H7 (cell line): ENCODE results near the gene ADAMTS10. TPM values are rescaled to one million over a fixed set of nuclear protein-coding genes. Genes with fewer than 3 reads are reported as not detected.

Source experiments
- DNase-seq: peaks from one replicate; pipeline ENCODE4 v3.0.0; 2012
- H3K27me3 ChIP-seq: 2 replicates; pipeline ENCODE4 v1.6.0; 2011; ENCODE audit warnings: mild to moderate bottlenecking, low read length; ENCODE audit not compliant: control insufficient read depth, insufficient read depth
- H3K36me3 ChIP-seq: replicated peaks from 2 replicates; pipeline ENCODE4 v1.5.1; 2011; ENCODE audit warnings: low read length; ENCODE audit not compliant: control insufficient read depth, insufficient read depth
- H3K4me3 ChIP-seq: 2 replicates; pipeline ENCODE4 v1.5.1; 2011; ENCODE audit warnings: low read depth, mild to moderate bottlenecking, control low read depth, low read length, moderate library complexity; ENCODE audit not compliant: insufficient read depth
- total RNA-seq: library from RNA; depleted of rRNA; stranded (reverse); fragments of >200 nt; shearing (Covaris generic); gene quantifications from 2 replicates; pipeline ENCODE4 v1.2.3, GENCODE V29; 2014; rRNA removed

Gene ADAMTS10
- total RNA-seq: 23.2 and 32.9 TPM in 2 replicates

DNA sequence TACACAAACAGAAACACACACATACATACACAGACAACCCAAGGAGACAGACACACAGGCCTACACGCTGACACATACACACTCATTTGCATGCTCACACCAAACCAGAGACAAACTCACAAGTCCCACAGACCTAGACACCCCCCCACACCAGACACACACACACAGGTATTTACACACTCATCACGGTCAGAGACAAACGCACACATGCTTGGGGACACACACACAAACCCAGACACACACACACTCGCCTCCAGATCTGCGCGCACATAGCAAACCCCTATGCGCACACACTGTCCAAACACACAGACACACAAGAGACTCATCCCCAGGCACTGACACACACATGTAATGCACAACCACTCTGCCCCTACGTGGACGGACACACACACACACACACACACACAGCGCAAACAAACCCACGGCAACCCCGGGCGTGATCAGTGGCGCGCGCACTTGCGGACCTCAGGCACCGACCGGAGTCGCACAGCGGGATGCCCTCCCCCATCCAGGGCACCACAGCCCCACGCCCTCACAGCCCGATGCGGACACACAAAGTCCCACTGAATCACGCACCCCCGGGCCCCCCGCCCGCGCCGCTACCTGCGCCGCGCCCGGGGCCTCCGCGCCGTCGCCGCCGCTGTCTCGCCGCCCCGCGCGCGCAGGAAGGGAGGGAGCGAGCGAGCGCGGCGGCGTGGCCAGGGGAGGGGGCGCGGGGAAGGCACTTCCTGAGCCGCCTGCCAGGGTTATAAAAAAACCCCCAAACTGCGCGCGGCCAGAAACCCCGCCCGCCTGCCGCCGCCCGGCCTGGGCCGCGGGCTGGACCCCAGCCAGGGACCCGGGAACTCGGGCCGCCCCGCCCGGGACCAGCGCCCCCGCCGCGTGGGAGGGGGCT lies at the start of gene ADAMTS10:
TSS of gene ADAMTS10 (minus strand) at position 675 of the 895 bp plus-strand sequence. CDS start 5,005 bp downstream, outside the sequence.
- Histone ChIP-seq H3K4me3 (peak within 1 kb of the TSS; percentile 89), H3K27me3 (no peaks in the 10 kb centered on the region), H3K36me3 (no peaks in the 10 kb centered on the region; the same call in 1 of the 2 replicates)
- DNase-seq: peak; percentile 93

DNA sequence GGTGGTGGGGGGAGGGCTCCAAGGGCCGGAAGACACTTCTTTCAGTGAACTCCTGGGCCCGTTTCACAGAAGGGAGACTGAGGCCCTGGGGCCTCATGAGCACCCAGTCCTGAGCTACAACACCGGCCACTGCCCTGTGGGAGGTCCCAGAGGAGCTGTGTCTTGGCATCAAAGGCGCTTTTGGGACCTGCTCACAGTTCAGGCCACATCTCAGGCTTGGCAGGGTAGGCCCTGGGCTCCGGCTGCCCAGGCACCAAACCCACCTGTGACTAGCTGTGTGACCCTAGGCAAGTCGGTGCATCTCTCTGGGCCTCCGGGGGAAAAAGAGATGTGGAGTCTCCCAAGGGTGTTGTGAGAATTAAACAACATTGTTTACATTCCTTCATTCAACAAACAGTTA lies 49.4 kb upstream of the ADAMTS10 start:
- H3K36me3 ChIP-seq: no peaks in the 10 kb centered on the region
- no peak for DNase-seq
- no peaks in the 10 kb centered on the region for H3K27me3 ChIP-seq
- no peak overlapping the region for H3K4me3 ChIP-seq

DNA sequence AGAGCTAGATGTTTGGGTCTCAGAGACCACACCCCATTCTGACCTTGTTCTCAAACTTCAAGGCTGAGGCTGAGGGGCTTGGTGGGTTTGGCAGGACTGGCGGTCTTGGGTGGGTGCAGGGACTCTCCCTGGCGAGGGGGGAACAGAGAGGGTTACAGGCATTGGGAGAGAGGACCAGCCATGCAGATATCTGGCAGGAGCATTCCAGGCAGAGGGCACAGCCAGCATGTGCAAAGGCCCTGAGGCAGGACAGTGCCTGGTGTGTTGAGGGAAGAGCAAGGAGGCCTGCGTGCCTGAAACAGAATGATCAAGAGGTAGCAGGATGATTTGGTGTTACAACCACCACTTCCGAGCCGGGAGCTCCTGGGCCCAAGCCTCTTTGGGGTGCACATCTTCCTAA lies 47.4 kb upstream of the ADAMTS10 start:
- Histone ChIP-seq H3K27me3 (no peaks in the 10 kb centered on the region), H3K4me3 (no peak overlapping the region), H3K36me3 (no peaks in the 10 kb centered on the region)
- no peak for DNase-seq

DNA sequence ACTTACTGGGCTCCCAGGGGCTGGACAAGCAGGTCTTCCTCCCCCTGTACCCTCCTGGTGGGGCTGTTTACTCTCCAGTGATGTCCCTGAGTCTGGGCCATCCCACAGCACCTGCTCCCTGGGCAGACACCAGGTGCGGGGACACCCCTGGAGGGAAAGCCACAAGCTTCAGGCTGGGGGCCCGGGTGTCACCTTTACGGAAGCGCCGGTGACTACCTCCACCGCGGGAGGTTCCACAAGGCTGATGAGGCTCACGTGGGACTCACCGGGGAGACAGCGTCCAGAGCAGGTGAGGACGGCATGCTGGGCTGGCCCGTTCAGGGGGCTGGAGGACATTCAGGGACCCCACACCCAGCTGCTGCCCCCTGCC lies 44.8 kb upstream of the ADAMTS10 start:
- Histone ChIP-seq H3K36me3 (no peaks in the 10 kb centered on the region), H3K27me3 (no peaks in the 10 kb centered on the region), H3K4me3 (no peak overlapping the region)
- DNase-seq: peak; percentile 54

GRCh38 chr19:8654591-8655339 lies 44.2 kb upstream of the ADAMTS10 start:
- no peak overlapping the region for H3K4me3 ChIP-seq
- H3K36me3 ChIP-seq: no peaks in the 10 kb centered on the region
- no peaks in the 10 kb centered on the region for H3K27me3 ChIP-seq
- peak; percentile 94 for DNase-seq

DNA sequence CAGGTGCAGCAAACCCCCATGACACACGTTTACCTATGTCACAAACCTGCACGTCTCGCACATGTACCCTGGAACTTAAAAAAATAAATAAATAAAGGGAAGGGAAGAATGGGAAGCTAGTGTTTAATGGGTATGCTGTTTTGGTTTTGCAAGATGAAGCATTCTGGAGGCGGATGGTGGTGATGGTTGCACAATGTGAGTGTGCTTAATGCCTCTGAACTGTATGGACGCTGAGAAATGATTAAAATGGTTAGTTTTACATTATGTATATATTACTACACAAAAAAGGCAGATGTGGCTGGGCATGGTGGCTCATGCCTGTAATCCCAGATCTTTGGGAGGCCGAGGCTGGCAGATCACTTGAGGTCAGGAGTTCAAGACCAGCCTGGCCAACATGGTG lies 37.7 kb upstream of the ADAMTS10 start:
- DNase-seq: no peak
- Histone ChIP-seq H3K36me3 (no peaks in the 10 kb centered on the region), H3K4me3 (no peak overlapping the region), H3K27me3 (no peaks in the 10 kb centered on the region)

DNA sequence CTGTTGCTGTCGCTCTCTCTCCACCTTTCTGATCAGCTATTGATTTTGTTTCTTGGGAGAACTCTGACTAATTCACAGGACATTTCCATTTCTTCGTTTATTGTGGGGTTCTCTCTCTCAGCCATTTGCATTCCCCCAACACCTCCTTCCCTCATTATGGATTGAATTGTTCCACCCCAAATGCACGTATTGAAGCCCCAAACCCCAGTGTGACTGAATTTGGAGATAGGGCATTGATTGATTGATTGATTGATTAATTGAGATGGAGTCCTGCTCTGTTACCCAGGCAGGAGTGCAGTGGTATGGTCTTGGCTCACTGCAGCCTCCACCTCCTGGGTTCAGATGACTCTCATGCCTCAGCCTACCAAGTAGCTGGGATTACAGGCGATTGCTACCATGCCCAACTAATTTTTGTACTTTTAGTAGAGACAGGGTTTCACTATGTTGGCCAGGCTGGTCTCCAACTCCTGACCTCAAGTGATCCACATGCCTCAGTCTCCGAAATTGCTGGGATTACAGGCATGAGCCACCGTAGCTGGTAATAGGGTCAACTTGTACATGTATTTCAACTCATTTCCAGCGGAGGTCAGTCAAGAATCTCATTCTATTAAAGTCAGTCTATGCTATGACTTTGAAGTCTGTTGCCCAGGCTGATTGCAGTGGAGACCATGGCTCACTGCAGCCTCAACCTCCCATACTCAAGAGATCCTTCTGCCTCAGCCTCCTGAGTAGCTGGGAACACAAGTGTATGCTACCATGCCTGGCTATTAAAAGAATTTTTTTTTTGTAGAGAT lies 33.5 kb upstream of the ADAMTS10 start:
- DNase-seq: no peak
- no peak overlapping the region for H3K4me3 ChIP-seq
- H3K27me3 ChIP-seq: no peaks in the 10 kb centered on the region
- no peaks in the 10 kb centered on the region for H3K36me3 ChIP-seq

DNA sequence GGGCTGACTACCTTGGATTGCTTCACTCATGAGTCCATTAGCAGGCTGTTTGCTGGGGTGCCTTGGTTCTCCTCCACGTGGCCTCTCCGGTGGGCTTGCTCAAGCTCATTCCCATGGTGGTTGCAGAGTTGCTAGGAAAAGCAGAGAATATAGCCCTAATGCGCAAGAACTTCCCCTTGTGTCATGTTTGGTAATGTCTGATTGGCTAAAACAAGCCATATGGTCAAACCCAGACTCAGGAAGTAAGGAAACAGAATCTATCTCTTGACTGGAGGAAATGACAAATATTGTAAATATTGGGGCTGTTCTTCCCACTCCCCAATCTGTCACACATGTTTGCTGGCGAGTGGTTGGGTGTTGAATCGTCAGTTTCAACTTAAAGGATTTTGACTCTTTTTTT lies 32.0 kb upstream of the ADAMTS10 start:
- Histone ChIP-seq H3K27me3 (no peaks in the 10 kb centered on the region), H3K4me3 (no peak overlapping the region), H3K36me3 (no peaks in the 10 kb centered on the region)
- DNase-seq: no peak

DNA sequence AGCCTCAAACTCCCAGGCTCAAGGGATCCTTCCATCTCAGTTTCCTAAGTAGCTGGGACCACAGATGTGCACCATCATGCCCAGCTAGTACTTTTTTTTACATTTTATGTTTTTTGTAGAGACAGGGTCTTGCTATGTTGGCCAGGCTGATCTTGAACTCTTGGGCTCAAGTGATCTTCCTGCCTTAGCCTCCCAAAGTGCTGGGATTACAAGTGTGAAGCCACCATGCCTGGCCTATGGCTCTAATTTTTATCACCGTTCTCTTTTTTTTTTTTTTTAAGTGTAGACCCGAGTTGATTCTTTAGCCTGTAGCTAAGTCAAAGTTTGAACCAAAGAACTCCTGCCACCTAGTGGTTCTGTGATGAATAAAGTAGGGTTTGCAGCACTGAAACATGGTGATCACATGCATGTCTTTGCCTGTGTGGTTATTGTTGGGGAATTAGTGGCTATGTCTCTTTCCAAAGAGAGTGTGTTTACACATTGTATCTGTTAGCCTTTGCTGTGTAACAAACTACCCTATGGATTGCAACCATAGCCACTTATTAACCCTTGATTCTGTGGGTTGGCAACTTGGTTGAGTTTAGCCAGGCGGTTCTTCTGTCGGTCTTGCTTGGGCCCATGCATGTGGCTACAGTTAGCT lies 31.5 kb upstream of the ADAMTS10 start:
- Histone ChIP-seq H3K27me3 (no peaks in the 10 kb centered on the region), H3K36me3 (no peaks in the 10 kb centered on the region), H3K4me3 (no peak overlapping the region)
- DNase-seq: peak; percentile 56

GRCh38 chr19:8641221-8641907 lies 30.8 kb upstream of the ADAMTS10 start:
- H3K27me3 ChIP-seq: no peaks in the 10 kb centered on the region
- DNase-seq: no peak
- H3K36me3 ChIP-seq: no peaks in the 10 kb centered on the region
- H3K4me3 ChIP-seq: no peak overlapping the region

- DNase-seq: no peak
- H3K36me3 ChIP-seq: no peaks in the 10 kb centered on the region
- H3K4me3 ChIP-seq: no peak overlapping the region
- no peaks in the 10 kb centered on the region for H3K27me3 ChIP-seq
These were observed 30.0 kb upstream of the ADAMTS10 start for GRCh38 chr19:8640402-8641004.

DNA sequence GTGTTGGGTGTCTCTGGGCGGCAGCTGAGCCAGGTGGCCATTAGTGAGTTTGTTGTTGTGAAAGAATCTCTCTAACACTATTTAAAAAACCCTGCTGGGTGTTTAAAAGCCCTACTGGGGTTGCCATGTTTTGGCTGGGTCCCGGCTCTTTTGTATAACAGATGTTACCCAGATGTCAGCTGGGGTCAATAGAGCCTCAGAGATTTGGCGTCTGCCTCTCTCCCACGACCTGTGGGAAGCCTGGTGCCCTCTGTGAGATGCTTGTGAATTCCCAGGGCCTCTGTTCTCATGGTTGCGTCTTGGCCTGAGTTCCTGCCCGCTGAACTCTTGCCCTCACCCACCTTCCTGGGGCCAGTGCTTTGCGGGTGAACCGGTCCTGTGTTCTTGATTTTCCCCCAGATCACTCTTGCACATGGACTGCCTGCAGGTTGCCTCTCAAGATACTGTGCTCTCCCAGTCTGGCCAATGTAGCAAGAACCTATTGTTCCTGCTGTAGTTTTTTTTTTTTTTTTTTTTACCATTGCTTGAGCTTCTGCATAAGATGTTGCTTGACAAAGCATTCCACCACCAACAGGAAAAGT lies 29.4 kb upstream of the ADAMTS10 start:
- Histone ChIP-seq H3K4me3 (no peak overlapping the region), H3K27me3 (no peaks in the 10 kb centered on the region), H3K36me3 (no peaks in the 10 kb centered on the region)
- DNase-seq: peak; percentile 44

- H3K4me3 ChIP-seq: no peak overlapping the region
- H3K27me3 ChIP-seq: no peaks in the 10 kb centered on the region
- DNase-seq: no peak
- H3K36me3 ChIP-seq: no peaks in the 10 kb centered on the region
These were observed 27.6 kb upstream of the ADAMTS10 start for GRCh38 chr19:8638078-8638619.
